ENCODE results near the gene ARSI. TPM values are rescaled to one million over a fixed set of nuclear protein-coding genes. Genes with fewer than 3 reads are reported as not detected.

Gene ARSI
- total and polyA plus RNA-seq, 5 donors from 2014 or later, result not detected

DNA sequence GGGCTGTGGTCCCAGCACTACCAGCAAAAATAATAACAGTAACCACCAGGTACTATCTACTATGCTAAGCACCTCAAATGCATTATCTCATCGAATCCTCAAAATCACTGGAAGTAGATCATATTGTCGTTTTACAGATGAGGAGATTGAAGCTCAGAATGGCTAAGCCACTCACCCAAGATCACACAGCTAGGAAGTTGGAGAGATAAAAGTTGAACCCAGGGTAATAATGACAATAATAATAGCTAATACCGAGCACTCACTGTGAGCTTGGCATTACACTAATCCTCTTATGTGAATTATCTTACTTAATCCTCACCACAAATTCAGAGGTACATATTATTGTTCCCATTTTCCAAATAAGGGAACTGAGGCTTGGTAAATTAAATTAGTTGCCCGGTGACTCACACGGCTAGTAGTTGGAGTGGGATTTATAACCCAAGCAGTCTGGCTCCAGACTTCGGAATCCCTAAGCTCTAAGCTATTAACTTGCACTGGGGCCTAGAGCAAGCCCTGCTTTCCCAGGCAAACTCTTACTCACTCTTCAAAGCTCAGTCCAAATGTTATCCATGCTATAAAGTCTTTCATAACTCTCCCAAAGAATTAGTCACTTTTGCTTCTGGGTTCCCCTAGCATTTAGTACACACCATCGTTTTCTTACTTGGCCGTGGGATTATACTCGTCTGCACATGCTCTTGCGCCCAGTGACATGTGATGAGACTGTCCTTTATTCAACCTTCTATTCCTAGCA is 3.8 kb downstream of the ARSI start:
- no peaks in the 10 kb centered on the region for H3K36me3 ChIP-seq (ENCODE audit: control insufficient read depth, insufficient read depth, low read length)
- Mint-ChIP-seq H3K27ac (no peak overlapping the region), H3K9me3 (no peaks in the 10 kb centered on the region), H3K4me1 (peaks cover 0 to 3% (median 1%) of the 10 kb centered on the region in 4 donors), H3K36me3 (no peaks in the 10 kb centered on the region), H3K27me3 (peaks cover 27% of the 10 kb centered on the region), H3K4me3 (no peak overlapping the region)
- no peaks in the 10 kb centered on the region for H3K4me1 ChIP-seq (ENCODE audit: control insufficient read depth, insufficient read depth, low read length, poor library complexity, severe bottlenecking)
- H3K27me3 ChIP-seq (ENCODE audit: control insufficient read depth, insufficient read depth, low read length), result peaks cover 12% of the 10 kb centered on the region
- ATAC-seq (ENCODE audit: low read depth in 2 of 2) (no peak), DNase-seq (no peak)
- H3K27ac ChIP-seq (ENCODE audit: insufficient read depth, low read length, poor library complexity, severe bottlenecking), result no peak overlapping the region
- H3K4me3 ChIP-seq (ENCODE audit: low read depth, low read length), result no peak overlapping the region
- H3K9me3 ChIP-seq (ENCODE audit: control insufficient read depth in 2 of 2, low read length in 2 of 2), result no peaks in the 10 kb centered on the region

DNA sequence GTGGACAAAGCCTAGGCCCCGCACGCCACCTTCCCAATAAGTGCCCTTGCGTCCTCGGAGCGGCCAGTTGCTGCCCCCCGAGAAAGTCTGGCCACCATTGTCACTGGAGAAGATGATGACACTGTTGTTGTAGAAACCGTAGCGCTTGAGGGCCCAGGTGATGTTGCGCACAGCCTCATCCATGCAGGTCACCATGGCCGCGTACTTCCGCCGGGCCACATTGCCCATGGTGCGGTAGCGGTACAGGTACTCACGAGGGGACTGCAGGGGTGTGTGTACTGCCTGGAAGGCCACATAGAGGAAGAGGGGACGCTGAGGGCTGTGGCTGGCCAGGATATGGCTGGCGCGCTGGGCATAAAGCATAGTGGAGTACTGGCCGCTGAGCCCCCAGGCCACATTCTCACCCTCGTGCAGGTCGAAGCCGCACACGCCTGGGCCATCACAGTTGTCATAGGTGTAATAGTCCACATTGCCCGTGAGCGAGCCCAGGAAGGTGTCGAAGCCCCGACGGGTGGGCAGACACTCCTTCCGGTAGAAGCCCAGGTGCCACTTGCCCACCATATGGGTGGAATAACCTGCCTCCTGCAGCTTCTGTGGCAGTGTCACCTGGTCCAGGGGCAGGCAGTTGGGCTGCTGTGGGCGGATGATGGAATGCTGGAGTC is 4.6 kb downstream of the ARSI start:
- Mint-ChIP-seq H3K36me3 (no peaks in the 10 kb centered on the region), H3K9me3 (no peaks in the 10 kb centered on the region), H3K4me1 (peaks cover 0 to 3% (median 1%) of the 10 kb centered on the region in 4 donors), H3K4me3 (no peak overlapping the region), H3K27me3 (peaks cover 19% of the 10 kb centered on the region), H3K27ac (no peak overlapping the region)
- Histone ChIP-seq H3K4me3 (ENCODE audit: low read depth, low read length) (no peak overlapping the region), H3K27ac (ENCODE audit: insufficient read depth, low read length, poor library complexity, severe bottlenecking) (no peak overlapping the region), H3K36me3 (ENCODE audit: control insufficient read depth, insufficient read depth, low read length) (no peaks in the 10 kb centered on the region), H3K4me1 (ENCODE audit: control insufficient read depth, insufficient read depth, low read length, poor library complexity, severe bottlenecking) (no peaks in the 10 kb centered on the region), H3K27me3 (ENCODE audit: control insufficient read depth, insufficient read depth, low read length) (peaks cover 9% of the 10 kb centered on the region), H3K9me3 (ENCODE audit: control insufficient read depth in 2 of 2, low read length in 2 of 2) (no peaks in the 10 kb centered on the region)
- no peak for DNase-seq
- ATAC-seq (ENCODE audit: low read depth in 2 of 2), result no peak

DNA sequence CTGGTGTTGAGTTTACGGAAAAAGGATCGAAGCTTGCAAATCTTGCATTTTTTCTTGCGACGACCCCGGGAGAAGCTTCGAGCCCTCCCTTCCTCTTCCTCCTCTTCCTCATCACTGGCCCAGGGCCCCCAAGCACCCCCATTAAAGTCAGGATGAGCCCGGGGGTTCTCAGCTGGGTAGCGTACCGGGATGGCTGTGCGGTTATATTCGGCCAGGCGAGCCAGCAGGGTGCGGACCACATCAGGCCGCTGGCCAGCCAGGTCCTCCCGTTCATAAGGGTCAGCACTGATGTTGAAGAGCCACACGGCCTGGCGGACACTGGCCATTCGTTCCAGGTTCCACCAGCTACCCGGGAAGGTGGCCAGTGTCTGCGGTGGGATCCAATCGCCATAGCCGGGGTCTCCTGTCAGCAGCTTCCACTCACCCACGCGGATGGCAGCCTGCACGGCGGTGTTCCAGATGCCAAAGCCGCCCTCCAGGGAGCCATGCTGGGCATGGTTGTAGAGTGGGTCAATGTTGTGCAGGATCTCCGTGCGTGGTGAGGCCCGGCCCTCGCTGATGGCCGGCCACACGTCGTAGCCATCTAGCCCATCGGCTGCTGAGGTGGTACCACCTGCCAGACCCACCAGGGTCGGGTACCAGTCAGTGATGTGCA is 5.3 kb downstream of the ARSI start:
- H3K27ac ChIP-seq (ENCODE audit: insufficient read depth, low read length, poor library complexity, severe bottlenecking), result no peak overlapping the region
- no peaks in the 10 kb centered on the region for H3K36me3 ChIP-seq (ENCODE audit: control insufficient read depth, insufficient read depth, low read length)
- ATAC-seq (ENCODE audit: low read depth in 2 of 2) (no peak), DNase-seq (no peak)
- no peak overlapping the region for H3K4me3 ChIP-seq (ENCODE audit: low read depth, low read length)
- no peaks in the 10 kb centered on the region for H3K36me3 Mint-ChIP-seq
- H3K4me3 Mint-ChIP-seq, result no peak overlapping the region
- H3K9me3 ChIP-seq (ENCODE audit: control insufficient read depth in 2 of 2, low read length in 2 of 2), result no peaks in the 10 kb centered on the region
- peaks cover 9% of the 10 kb centered on the region for H3K27me3 ChIP-seq (ENCODE audit: control insufficient read depth, insufficient read depth, low read length)
- peaks cover 0 to 3% (median 1%) of the 10 kb centered on the region in 4 donors for H3K4me1 Mint-ChIP-seq
- H3K27me3 Mint-ChIP-seq, result peaks cover 16% of the 10 kb centered on the region
- no peaks in the 10 kb centered on the region for H3K4me1 ChIP-seq (ENCODE audit: control insufficient read depth, insufficient read depth, low read length, poor library complexity, severe bottlenecking)
- H3K9me3 Mint-ChIP-seq, result no peaks in the 10 kb centered on the region
- no peak overlapping the region for H3K27ac Mint-ChIP-seq

DNA sequence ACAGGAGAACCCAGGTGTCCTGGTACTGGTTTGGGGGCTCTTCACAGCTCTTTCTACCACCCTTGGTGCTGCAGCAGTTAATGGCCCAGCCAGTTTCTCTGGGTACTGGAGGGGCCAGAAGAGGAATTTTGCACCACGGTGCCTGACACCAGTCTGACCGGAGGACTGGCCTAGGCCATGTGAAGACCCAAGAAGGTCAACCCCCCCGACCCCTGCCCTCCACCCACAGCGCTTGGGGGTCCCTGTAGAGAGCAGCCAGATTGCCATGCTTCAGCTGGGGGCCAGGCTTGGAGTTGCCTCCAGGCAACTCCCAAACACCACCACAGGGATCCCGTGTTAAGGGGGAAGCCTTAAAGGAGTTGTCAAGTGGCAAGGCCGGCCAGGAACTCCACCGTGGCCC is 6.2 kb downstream of the ARSI start:
- no peak overlapping the region for H3K27ac ChIP-seq (ENCODE audit: insufficient read depth, low read length, poor library complexity, severe bottlenecking)
- Mint-ChIP-seq H3K4me1 (no peaks in the 10 kb centered on the region), H3K9me3 (no peaks in the 10 kb centered on the region), H3K4me3 (no peak overlapping the region), H3K27me3 (peaks cover 11% of the 10 kb centered on the region), H3K27ac (no peak overlapping the region), H3K36me3 (no peaks in the 10 kb centered on the region)
- H3K36me3 ChIP-seq (ENCODE audit: control insufficient read depth, insufficient read depth, low read length), result no peaks in the 10 kb centered on the region
- no peaks in the 10 kb centered on the region for H3K4me1 ChIP-seq (ENCODE audit: control insufficient read depth, insufficient read depth, low read length, poor library complexity, severe bottlenecking)
- H3K9me3 ChIP-seq (ENCODE audit: control insufficient read depth in 2 of 2, low read length in 2 of 2), result no peaks in the 10 kb centered on the region
- peaks cover 5% of the 10 kb centered on the region for H3K27me3 ChIP-seq (ENCODE audit: control insufficient read depth, insufficient read depth, low read length)
- DNase-seq, result no peak
- no peak overlapping the region for H3K4me3 ChIP-seq (ENCODE audit: low read depth, low read length)
- ATAC-seq (ENCODE audit: low read depth in 2 of 2), result no peak

DNA sequence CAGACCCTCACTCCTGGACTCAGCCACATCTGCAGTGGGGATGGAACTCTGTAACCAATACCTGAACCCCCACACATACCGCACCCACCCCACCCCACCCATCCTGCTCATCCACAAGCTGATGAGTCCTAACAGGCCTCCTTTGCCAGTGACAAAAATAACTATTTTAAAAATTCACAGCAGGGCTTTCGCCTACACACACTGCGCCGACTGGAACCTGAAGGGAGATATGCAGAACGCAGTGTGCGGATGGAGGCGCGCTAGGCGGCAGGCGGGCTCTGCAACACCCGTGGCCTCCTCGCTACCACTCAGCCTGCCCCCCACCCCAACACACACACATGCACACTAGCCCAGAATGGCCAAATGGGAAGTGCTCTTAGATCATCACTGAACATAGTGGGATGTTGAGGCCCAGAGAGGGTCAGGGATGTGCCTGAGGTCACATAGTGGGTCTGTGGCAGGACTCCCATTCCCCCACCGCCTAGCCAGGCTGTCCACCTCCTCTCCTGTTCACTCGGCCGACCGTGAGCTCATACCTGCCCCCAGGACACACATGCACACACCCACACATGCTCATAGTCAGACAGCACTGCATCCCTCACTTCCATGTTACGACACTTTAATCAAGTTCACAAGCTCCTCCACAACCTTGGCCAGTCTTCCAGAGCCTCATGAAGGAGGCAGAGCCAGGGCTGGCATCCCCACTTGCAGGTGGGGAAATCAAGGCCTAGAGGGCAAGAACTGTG is 6.8 kb downstream of the ARSI start:
- Mint-ChIP-seq H3K27ac (no peak overlapping the region), H3K27me3 (peaks cover 7% of the 10 kb centered on the region), H3K9me3 (no peaks in the 10 kb centered on the region), H3K36me3 (no peaks in the 10 kb centered on the region), H3K4me3 (no peak overlapping the region), H3K4me1 (no peaks in the 10 kb centered on the region)
- Histone ChIP-seq H3K4me3 (ENCODE audit: low read depth, low read length) (no peak overlapping the region), H3K9me3 (ENCODE audit: control insufficient read depth in 2 of 2, low read length in 2 of 2) (no peaks in the 10 kb centered on the region), H3K27me3 (ENCODE audit: control insufficient read depth, insufficient read depth, low read length) (peaks cover under 1% of the 10 kb centered on the region), H3K36me3 (ENCODE audit: control insufficient read depth, insufficient read depth, low read length) (no peaks in the 10 kb centered on the region), H3K27ac (ENCODE audit: insufficient read depth, low read length, poor library complexity, severe bottlenecking) (no peak overlapping the region), H3K4me1 (ENCODE audit: control insufficient read depth, insufficient read depth, low read length, poor library complexity, severe bottlenecking) (no peaks in the 10 kb centered on the region)
- ATAC-seq (ENCODE audit: low read depth in 2 of 2), result no peak
- DNase-seq, result no peak

DNA sequence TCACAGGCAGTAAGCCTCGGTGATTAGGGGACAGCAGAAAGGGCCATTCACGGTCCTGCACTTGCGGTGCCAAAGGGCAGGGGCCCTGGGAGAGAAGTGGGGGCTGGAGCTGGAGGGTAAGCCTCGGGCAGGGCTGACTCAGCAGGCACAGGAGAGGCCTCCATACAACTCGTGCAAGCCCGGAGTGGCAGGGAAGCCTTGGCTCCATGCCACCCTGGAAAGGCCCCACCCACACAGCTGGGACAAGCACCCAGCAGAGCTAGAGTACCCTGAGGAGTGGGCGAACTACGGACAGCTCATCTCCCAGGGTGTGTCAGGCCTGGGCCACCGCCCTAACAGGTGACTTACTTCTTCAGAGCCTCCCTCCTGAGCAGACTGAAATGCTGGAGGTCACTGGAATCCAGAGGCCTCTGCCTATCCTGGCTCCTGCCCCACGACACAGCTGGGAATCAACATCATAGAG is 7.5 kb downstream of the ARSI start:
- Histone ChIP-seq H3K4me1 (ENCODE audit: control insufficient read depth, insufficient read depth, low read length, poor library complexity, severe bottlenecking) (no peaks in the 10 kb centered on the region), H3K4me3 (ENCODE audit: low read depth, low read length) (no peak overlapping the region), H3K9me3 (ENCODE audit: control insufficient read depth in 2 of 2, low read length in 2 of 2) (no peaks in the 10 kb centered on the region), H3K27ac (ENCODE audit: insufficient read depth, low read length, poor library complexity, severe bottlenecking) (no peak overlapping the region), H3K36me3 (ENCODE audit: control insufficient read depth, insufficient read depth, low read length) (no peaks in the 10 kb centered on the region), H3K27me3 (ENCODE audit: control insufficient read depth, insufficient read depth, low read length) (no peaks in the 10 kb centered on the region)
- no peak for DNase-seq
- H3K27ac Mint-ChIP-seq, result no peak overlapping the region
- no peak overlapping the region for H3K4me3 Mint-ChIP-seq
- H3K36me3 Mint-ChIP-seq, result no peaks in the 10 kb centered on the region
- no peaks in the 10 kb centered on the region for H3K9me3 Mint-ChIP-seq
- no peaks in the 10 kb centered on the region for H3K4me1 Mint-ChIP-seq
- no peak for ATAC-seq (ENCODE audit: low read depth in 2 of 2)
- peaks cover 4% of the 10 kb centered on the region for H3K27me3 Mint-ChIP-seq

DNA sequence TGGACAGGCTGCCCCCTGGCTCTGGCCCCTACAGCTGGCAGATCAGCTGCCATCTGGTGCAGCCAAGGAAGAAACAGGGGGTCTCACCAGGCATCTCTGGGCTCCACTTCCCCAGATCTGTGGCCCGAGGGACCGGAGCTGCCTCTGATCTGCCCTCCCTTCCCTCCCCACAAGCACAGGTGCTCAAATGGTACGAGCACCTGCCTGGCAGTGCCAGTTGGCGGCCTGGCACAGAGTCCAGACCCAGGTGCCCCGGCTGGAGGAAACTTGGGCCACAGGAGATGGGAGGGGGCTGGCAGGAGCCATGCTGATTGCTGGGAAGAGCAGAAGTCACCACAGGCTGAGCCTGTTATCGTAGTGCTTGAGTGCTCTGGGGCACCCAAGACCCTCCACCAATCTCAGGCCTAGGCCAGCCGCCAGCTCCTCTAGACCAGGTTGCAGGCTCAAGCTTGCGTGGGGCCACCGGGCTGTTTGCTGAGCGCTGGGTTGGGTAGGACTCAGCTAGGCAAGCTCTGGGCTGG is 8.1 kb downstream of the ARSI start:
- ATAC-seq (ENCODE audit: low read depth in 2 of 2) (no peak), DNase-seq (no peak)
- no peaks in the 10 kb centered on the region for H3K9me3 Mint-ChIP-seq
- Histone ChIP-seq H3K4me1 (ENCODE audit: control insufficient read depth, insufficient read depth, low read length, poor library complexity, severe bottlenecking) (no peaks in the 10 kb centered on the region), H3K27me3 (ENCODE audit: control insufficient read depth, insufficient read depth, low read length) (no peaks in the 10 kb centered on the region), H3K9me3 (ENCODE audit: control insufficient read depth in 2 of 2, low read length in 2 of 2) (no peaks in the 10 kb centered on the region), H3K27ac (ENCODE audit: insufficient read depth, low read length, poor library complexity, severe bottlenecking) (no peak overlapping the region), H3K4me3 (ENCODE audit: low read depth, low read length) (no peak overlapping the region), H3K36me3 (ENCODE audit: control insufficient read depth, insufficient read depth, low read length) (no peaks in the 10 kb centered on the region)
- H3K4me3 Mint-ChIP-seq, result no peak overlapping the region
- no peaks in the 10 kb centered on the region for H3K36me3 Mint-ChIP-seq
- H3K27ac Mint-ChIP-seq, result no peak overlapping the region
- H3K27me3 Mint-ChIP-seq, result peaks cover 4% of the 10 kb centered on the region
- no peaks in the 10 kb centered on the region for H3K4me1 Mint-ChIP-seq
